IPS-15b (cell line): Measurements from ENCODE around the gene TTYH2.

ENCODE experiments used
- H3K27me3 ChIP-seq: one replicate; pipeline ENCODE4 v1.6.1; 2013; ENCODE audit warnings: low read length; ENCODE audit not compliant: control insufficient read depth, insufficient read depth
- H3K36me3 ChIP-seq: one replicate; pipeline ENCODE4 v1.6.1; 2013; ENCODE audit warnings: low read length; ENCODE audit not compliant: control insufficient read depth, insufficient read depth
- H3K4me1 ChIP-seq: one replicate; pipeline ENCODE4 v1.6.1; 2013; ENCODE audit warnings: mild to moderate bottlenecking, low read length; ENCODE audit not compliant: control insufficient read depth, insufficient read depth
- H3K4me3 ChIP-seq: one replicate; pipeline ENCODE4 v1.5.1; 2013; ENCODE audit warnings: low read depth, low read length
- H3K9ac ChIP-seq: one replicate; pipeline ENCODE4 v1.6.1; 2013; ENCODE audit warnings: low read depth, mild to moderate bottlenecking, low read length
- H3K9me3 ChIP-seq: one replicate; pipeline ENCODE4 v1.6.1; 2013; ENCODE audit warnings: mild to moderate bottlenecking, low read length; ENCODE audit not compliant: control insufficient read depth, insufficient read depth

The TTYH2 gene

GRCh38 chr17:74287031-74287602 lies 73.7 kb downstream of the TTYH2 start:
- H3K4me3 ChIP-seq, result no peak overlapping the region
- no peaks in the 10 kb centered on the region for H3K4me1 ChIP-seq
- no peaks in the 10 kb centered on the region for H3K27me3 ChIP-seq
- H3K9me3 ChIP-seq, result no peaks in the 10 kb centered on the region
- no peak overlapping the region for H3K9ac ChIP-seq
- no peaks in the 10 kb centered on the region for H3K36me3 ChIP-seq

- H3K36me3 ChIP-seq, result no peaks in the 10 kb centered on the region
- no peak overlapping the region for H3K9ac ChIP-seq
- no peaks in the 10 kb centered on the region for H3K9me3 ChIP-seq
- H3K4me1 ChIP-seq, result no peaks in the 10 kb centered on the region
- H3K27me3 ChIP-seq, result no peaks in the 10 kb centered on the region
- no peak overlapping the region for H3K4me3 ChIP-seq
These were observed 75.4 kb downstream of the TTYH2 start for GRCh38 chr17:74288785-74289184.

DNA sequence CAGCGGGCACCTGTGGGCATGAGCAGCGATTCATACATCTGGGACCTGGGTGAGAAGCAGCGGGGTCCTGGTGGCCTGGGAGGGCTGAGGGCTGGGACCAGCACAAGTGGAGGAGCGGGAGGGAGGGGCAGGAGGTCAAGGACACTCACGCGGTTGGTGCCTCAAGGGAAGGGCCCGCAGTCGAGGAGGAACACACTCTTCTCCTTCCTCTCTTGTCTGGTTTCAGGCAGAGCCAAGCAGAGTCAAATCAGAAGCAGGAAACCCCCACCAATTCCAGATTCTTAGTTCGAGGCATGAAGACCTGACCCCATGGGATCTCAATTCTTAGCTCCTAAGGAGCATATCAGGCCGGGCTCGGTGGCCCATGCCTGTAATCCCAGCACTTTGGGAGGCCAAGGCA lies 76.3 kb downstream of the TTYH2 start:
- H3K4me3 ChIP-seq, result no peak overlapping the region
- H3K27me3 ChIP-seq, result no peaks in the 10 kb centered on the region
- H3K36me3 ChIP-seq, result no peaks in the 10 kb centered on the region
- H3K9ac ChIP-seq, result no peak overlapping the region
- no peaks in the 10 kb centered on the region for H3K4me1 ChIP-seq
- no peaks in the 10 kb centered on the region for H3K9me3 ChIP-seq

- no peaks in the 10 kb centered on the region for H3K27me3 ChIP-seq
- no peak overlapping the region for H3K9ac ChIP-seq
- no peaks in the 10 kb centered on the region for H3K4me1 ChIP-seq
- H3K36me3 ChIP-seq, result no peaks in the 10 kb centered on the region
- H3K9me3 ChIP-seq, result no peaks in the 10 kb centered on the region
- H3K4me3 ChIP-seq, result no peak overlapping the region
These were observed 77.0 kb downstream of the TTYH2 start for GRCh38 chr17:74290340-74290739.

GRCh38 chr17:74292495-74292894 lies 79.1 kb downstream of the TTYH2 start:
- H3K4me3 ChIP-seq, result no peak overlapping the region
- H3K36me3 ChIP-seq, result no peaks in the 10 kb centered on the region
- no peaks in the 10 kb centered on the region for H3K27me3 ChIP-seq
- no peak overlapping the region for H3K9ac ChIP-seq
- no peaks in the 10 kb centered on the region for H3K9me3 ChIP-seq
- no peaks in the 10 kb centered on the region for H3K4me1 ChIP-seq

GRCh38 chr17:74295625-74296547 lies 82.5 kb downstream of the TTYH2 start:
- no peaks in the 10 kb centered on the region for H3K9me3 ChIP-seq
- H3K27me3 ChIP-seq, result no peaks in the 10 kb centered on the region
- no peaks in the 10 kb centered on the region for H3K36me3 ChIP-seq
- H3K4me3 ChIP-seq, result no peak overlapping the region
- H3K9ac ChIP-seq, result no peak overlapping the region
- H3K4me1 ChIP-seq, result no peaks in the 10 kb centered on the region

- Histone ChIP-seq H3K4me3 (no peak overlapping the region), H3K9me3 (no peaks in the 10 kb centered on the region), H3K27me3 (no peaks in the 10 kb centered on the region), H3K36me3 (no peaks in the 10 kb centered on the region), H3K4me1 (no peaks in the 10 kb centered on the region), H3K9ac (no peak overlapping the region)
These were observed 83.2 kb downstream of the TTYH2 start for GRCh38 chr17:74296548-74296936.

DNA sequence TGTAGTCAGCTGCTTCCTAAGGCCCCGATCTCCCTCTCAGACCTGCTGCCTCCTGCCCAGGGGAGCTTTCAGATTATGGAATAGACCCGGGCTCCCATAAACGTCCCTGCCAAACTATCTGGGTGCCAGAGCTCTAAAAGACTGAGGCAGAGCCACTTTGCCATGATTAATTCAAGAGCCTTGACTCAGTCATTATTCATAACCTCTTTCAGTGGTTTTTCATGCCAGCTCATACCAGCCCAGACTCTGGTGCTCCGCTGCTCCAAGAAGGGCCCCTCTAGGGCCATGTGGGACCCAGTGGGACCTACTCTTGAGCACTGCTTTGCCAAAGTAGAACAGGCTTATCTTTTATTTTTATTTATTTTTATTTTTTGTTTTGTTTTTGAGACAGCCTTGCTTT lies 84.6 kb downstream of the TTYH2 start:
- Histone ChIP-seq H3K27me3 (no peaks in the 10 kb centered on the region), H3K9ac (no peak overlapping the region), H3K4me3 (no peak overlapping the region), H3K36me3 (no peaks in the 10 kb centered on the region), H3K9me3 (no peaks in the 10 kb centered on the region), H3K4me1 (no peaks in the 10 kb centered on the region)

GRCh38 chr17:74298778-74299177 lies 85.4 kb downstream of the TTYH2 start:
- Histone ChIP-seq H3K4me1 (no peaks in the 10 kb centered on the region), H3K9ac (no peak overlapping the region), H3K27me3 (no peaks in the 10 kb centered on the region), H3K9me3 (no peaks in the 10 kb centered on the region), H3K36me3 (no peaks in the 10 kb centered on the region), H3K4me3 (no peak overlapping the region)

DNA sequence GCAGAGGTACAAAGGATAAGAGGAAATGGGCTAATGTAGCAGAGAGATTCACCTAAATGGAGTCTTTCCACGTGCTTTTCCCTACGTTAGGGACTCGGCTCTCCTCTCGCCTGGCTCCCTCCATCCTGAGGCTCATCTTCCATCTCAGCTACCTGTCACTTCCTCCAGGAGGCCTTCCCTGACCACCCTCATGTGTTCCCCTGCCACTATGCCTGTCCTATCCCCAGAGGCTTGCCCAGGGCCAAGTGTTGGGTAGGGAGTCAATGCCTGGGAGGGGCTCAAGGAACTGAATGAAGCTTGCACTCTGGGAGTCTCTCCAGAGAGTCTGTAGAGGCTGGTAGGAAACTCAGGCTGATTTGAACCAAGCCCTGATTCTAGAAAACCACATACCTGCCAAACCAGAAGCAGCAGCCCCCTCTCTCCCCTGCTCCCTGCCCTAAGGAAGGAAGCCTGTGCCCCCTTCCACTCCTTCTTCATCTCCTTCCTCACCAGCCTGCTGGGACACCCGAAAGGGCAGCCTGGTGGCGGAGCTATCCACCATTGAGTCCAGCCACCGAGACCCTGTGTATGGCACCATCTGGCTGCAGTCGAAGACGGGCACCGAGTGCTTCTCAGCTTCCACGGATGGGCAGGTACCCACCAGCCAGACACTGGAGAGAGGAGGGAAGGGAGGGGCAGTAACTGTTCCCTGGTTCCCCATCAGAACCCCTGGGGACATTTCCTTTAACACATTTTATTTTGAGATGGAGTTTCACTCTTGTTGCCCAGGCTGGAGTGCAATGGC lies 86.0 kb downstream of the TTYH2 start:
- Histone ChIP-seq H3K4me3 (no peak overlapping the region), H3K27me3 (no peaks in the 10 kb centered on the region), H3K9me3 (no peaks in the 10 kb centered on the region)

GRCh38 chr17:74303305-74303704 lies 89.9 kb downstream of the TTYH2 start:
- Histone ChIP-seq H3K4me3 (no peak overlapping the region), H3K36me3 (no peaks in the 10 kb centered on the region), H3K27me3 (no peaks in the 10 kb centered on the region), H3K4me1 (no peaks in the 10 kb centered on the region), H3K9me3 (no peaks in the 10 kb centered on the region), H3K9ac (no peak overlapping the region)

More for the DNA sequence above, 86.0 kb downstream of the TTYH2 start:
- Histone ChIP-seq H3K4me1 (no peaks in the 10 kb centered on the region), H3K9ac (no peak overlapping the region), H3K36me3 (no peaks in the 10 kb centered on the region)
